Hepatic stellate cell (primary cell): ENCODE data around the gene FBLN1.

Source experiments
- DNase-seq: peaks from one replicate; pipeline ENCODE4 v3.0.0; 2011; ENCODE audit warnings: low spot score

Gene FBLN1

GRCh38 chr22:45640291-45640940 lies 137.7 kb downstream of the FBLN1 start:
- DNase-seq: no peak

GRCh38 chr22:45640941-45641621 lies 138.4 kb downstream of the FBLN1 start:
- DNase-seq: no peak

GRCh38 chr22:45642986-45643385 lies 140.3 kb downstream of the FBLN1 start:
- no peak for DNase-seq

GRCh38 chr22:45644714-45645113 lies 142.0 kb downstream of the FBLN1 start:
- no peak for DNase-seq

- no peak for DNase-seq
Measured at GRCh38 chr22:45645150-45645525, 142.5 kb downstream of the FBLN1 start.

GRCh38 chr22:45645526-45646414 lies 143.1 kb downstream of the FBLN1 start:
- DNase-seq: peak; percentile 78

- DNase-seq: no peak
Measured at GRCh38 chr22:45647532-45648225, 145.0 kb downstream of the FBLN1 start.

- no peak for DNase-seq
Measured at GRCh38 chr22:45648301-45649117, 145.8 kb downstream of the FBLN1 start.

GRCh38 chr22:45649809-45650208 lies 147.1 kb downstream of the FBLN1 start:
- no peak for DNase-seq

- DNase-seq: no peak
Measured at GRCh38 chr22:45650721-45651120, 148.0 kb downstream of the FBLN1 start.
